ENCODE data around the gene FAM43A. TPM values are rescaled to one million over a fixed set of nuclear protein-coding genes. Genes with fewer than 3 reads are reported as not detected.

FAM43A gene
- total and polyA plus RNA-seq, 9 of the 15 experiments (the other 6 are each of a cell fraction or from before 2014, with no cell fraction given), result 0.03 to 1.2 (median 0.21) TPM

GRCh38 chr3:194682694-194683310 is 2.9 kb upstream of the FAM43A start (continued):
- TF ChIP-seq ZNF347 (CRISPR knock-in tag; IDR thresholded peaks at IDR 0.05; ENCODE audit: low read depth), result no peak
- TF ChIP-seq KAT8 (IDR thresholded peaks at IDR 0.05; ENCODE audit: low read depth), result no peak
- no peak for TF ChIP-seq AFF1 (IDR thresholded peaks at IDR 0.05; ENCODE audit: low read depth in 1 of 2, partially characterized antibody in 2 of 2)
- TF ChIP-seq KHSRP (IDR thresholded peaks at IDR 0.05), result no peak
- TF ChIP-seq CC2D1A (IDR thresholded peaks at IDR 0.05), result no peak; the same call in 1 of the 2 replicates
- TF ChIP-seq E2F3 (CRISPR knock-in tag; IDR thresholded peaks at IDR 0.05), result no peak
- no peak for TF ChIP-seq ZNF79 (CRISPR knock-in tag; IDR thresholded peaks at IDR 0.05; ENCODE audit: low read depth)
- TF ChIP-seq ZBTB33 (CRISPR knock-in tag; IDR thresholded peaks at IDR 0.05), result peak; percentile 79
- no peak for TF ChIP-seq CSDE1 (IDR thresholded peaks at IDR 0.05)
- no peak for TF ChIP-seq TEAD4 (IDR thresholded peaks at IDR 0.05; ENCODE audit: low read length)
- TF ChIP-seq TEAD4 (CRISPR knock-in tag; IDR thresholded peaks at IDR 0.05; ENCODE audit: borderline replicate concordance), result no peak
- TF ChIP-seq NRF1 (conservative IDR thresholded peaks at IDR 0.05 in 1 of 2, IDR thresholded peaks at IDR 0.05 in 1 of 2), result no peak
- TF ChIP-seq LEF1 (IDR thresholded peaks at IDR 0.05), result no peak
- no peak for TF ChIP-seq BACH1 (tag; IDR thresholded peaks at IDR 0.05)
- 0 out of 2 replicates have a peak, but pooled peaks have one; percentile 36 for TF ChIP-seq JUN (IDR thresholded peaks at IDR 0.05; ENCODE audit: borderline replicate concordance, low read depth, low read length)
- no peak for TF ChIP-seq JUN (CRISPR knock-in tag; IDR thresholded peaks at IDR 0.05; ENCODE audit: borderline replicate concordance)
- TF ChIP-seq SLC30A9 (CRISPR knock-in tag; IDR thresholded peaks at IDR 0.05), result no peak
- no peak for TF ChIP-seq MTA1 (IDR thresholded peaks at IDR 0.05; ENCODE audit: borderline replicate concordance)
- TF ChIP-seq KDM1A (IDR thresholded peaks at IDR 0.05), result no peak
- no peak for TF ChIP-seq RB1 (IDR thresholded peaks at IDR 0.05; ENCODE audit: low read depth)
- TF ChIP-seq GABPB1 (CRISPR knock-in tag; IDR thresholded peaks at IDR 0.05), result peak; percentile 35; the same call in 1 of the 2 replicates
- no peak for TF ChIP-seq TCFL5 (CRISPR knock-in tag; conservative IDR thresholded peaks at IDR 0.05)
- no peak; the same call in 1 of the 2 replicates for TF ChIP-seq CXXC5 (CRISPR knock-in tag; IDR thresholded peaks at IDR 0.05)
- TF ChIP-seq ATF6 (CRISPR knock-in tag; IDR thresholded peaks at IDR 0.05), result no peak

All from K562 (cell line).